Esophagus squamous epithelium (tissue), 5 donors: ENCODE measurements around the gene ZNF543. TPM values are rescaled to one million over a fixed set of nuclear protein-coding genes. Genes with fewer than 3 reads are reported as not detected.

Experiments used
- DNase-seq: peaks from one replicate; lab custom pipeline; 2025; lab: John Stamatoyannopoulos, UW
- H3K27ac ChIP-seq, 4 donors: fragments of 200-600 bp; sonication (generic); one replicate each; pipeline ENCODE4 v1.5.1; 2016 to 2019; ENCODE audit warnings: mild to moderate bottlenecking in 1 of 4
- H3K27me3 ChIP-seq, 4 donors: fragments of 200-600 bp; sonication (generic); 1 replicate in 3 of 4; 2 replicates in 1 of 4; pipeline versions ENCODE4 v1.5.1 to v1.6.0; 2017 to 2021; ENCODE audit warnings: antibody characterized with exemption in 1 of 4
- H3K36me3 ChIP-seq, 3 donors: fragments of 200-600 bp; sonication (generic); one replicate each; pipeline ENCODE4 v1.5.1; 2016 to 2019
- H3K4me1 ChIP-seq, 3 donors: fragments of 200-600 bp; sonication (generic); one replicate each; pipeline ENCODE4 v1.5.1; 2017 to 2019
- H3K4me3 ChIP-seq, 4 donors: fragments of 200-600 bp; sonication (generic); 1 replicate in 3 of 4; 2 replicates in 1 of 4; pipeline ENCODE4 v1.5.1; 2016 to 2019; ENCODE audit warnings: mild to moderate bottlenecking in 2 of 4, moderate library complexity in 1 of 4
- H3K9me3 ChIP-seq, 3 donors: fragments of 200-600 bp; sonication (generic); one replicate each; pipeline ENCODE4 v1.5.1; 2016 to 2019
- POLR2A ChIP-seq, 4 donors: fragments of 450-650 bp; IDR thresholded peaks; one replicate each; pipeline ENCODE4 v1.6.1; 2017; ENCODE audit warnings: antibody characterized with exemption in 4 of 4, mild to moderate bottlenecking in 4 of 4, moderate library complexity in 3 of 4
- WGBS, 2 donors: methylation state at CpG; one replicate each; pipeline ENCODE4 v1.1.5; 2018; 5-methylcytosine and 5-hydroxymethylcytosine counted together
- intact Hi-C: fragments of 100-400 bp; cut with DNase I; formaldehyde crosslinking; loops from one replicate; pipeline ENCODE4 v1.15.0; 2022
- total RNA-seq, 4 donors: library from RNA; depleted of rRNA; stranded (reverse); fragments of >200 nt; gene quantifications; one replicate each; pipeline ENCODE4 v1.1.0, GENCODE V29; 2016
- TF ChIP-seq, protein P1 (sequence below), 6 experiments: fragments of 450-650 bp in 4 of 6; fragments of 200-600 bp in 2 of 6; sonication (generic) in 2 of 6; IDR thresholded peaks; one replicate each; pipeline ENCODE4 v1.5.1; 2016 to 2019; ENCODE audit warnings: antibody characterized with exemption in 6 of 6, mild to moderate bottlenecking in 4 of 6, moderate library complexity in 4 of 6
- donor health status: DM: yes; HTN: yes; CAD: no.

ZNF543 gene
- total RNA-seq, 4 donors from 2014 or later, result 4.7 to 10.1 (median 8.4) TPM

DNA sequence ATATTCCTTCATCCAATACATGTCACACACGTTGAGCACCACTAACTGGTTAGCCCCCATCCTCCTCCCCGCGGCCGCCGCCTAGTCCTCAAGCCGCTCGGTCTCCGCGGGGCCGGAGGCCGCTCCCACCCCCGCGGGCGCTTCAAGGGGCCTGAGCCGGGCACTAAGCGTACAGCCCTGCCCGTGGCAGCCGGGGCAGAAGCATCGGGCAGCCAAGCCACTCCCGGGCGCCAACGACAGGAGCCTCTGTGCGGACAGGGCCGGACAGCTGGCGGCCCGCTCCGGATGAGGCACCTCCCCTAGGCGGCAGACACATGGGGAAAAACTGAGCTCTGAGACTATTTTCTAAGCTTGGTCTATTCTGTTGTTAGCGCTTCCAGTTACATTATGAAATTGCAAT lies 2.8 kb upstream of the ZNF543 start:
- Histone ChIP-seq H3K27me3 (peaks cover 0 to 5% (median 0%) of the 10 kb centered on the region in 4 donors), H3K27ac (no peak overlapping the region), H3K36me3 (no peaks in the 10 kb centered on the region), H3K4me1 (peaks cover 0 to 25% (median 12%) of the 10 kb centered on the region in 3 donors), H3K4me3 (peak overlapping the region in 2 of 4 donors; percentile 8 to 23), H3K9me3 (no peaks in the 10 kb centered on the region)
- no peak for DNase-seq
- 17 to 21% methylated on average over 9 to 19 of the region's 29 CpGs for WGBS, 2 donors
- TF ChIP-seq POLR2A (IDR thresholded peaks at IDR 0.05), result no peak
- TF ChIP-seq, protein P1, sequence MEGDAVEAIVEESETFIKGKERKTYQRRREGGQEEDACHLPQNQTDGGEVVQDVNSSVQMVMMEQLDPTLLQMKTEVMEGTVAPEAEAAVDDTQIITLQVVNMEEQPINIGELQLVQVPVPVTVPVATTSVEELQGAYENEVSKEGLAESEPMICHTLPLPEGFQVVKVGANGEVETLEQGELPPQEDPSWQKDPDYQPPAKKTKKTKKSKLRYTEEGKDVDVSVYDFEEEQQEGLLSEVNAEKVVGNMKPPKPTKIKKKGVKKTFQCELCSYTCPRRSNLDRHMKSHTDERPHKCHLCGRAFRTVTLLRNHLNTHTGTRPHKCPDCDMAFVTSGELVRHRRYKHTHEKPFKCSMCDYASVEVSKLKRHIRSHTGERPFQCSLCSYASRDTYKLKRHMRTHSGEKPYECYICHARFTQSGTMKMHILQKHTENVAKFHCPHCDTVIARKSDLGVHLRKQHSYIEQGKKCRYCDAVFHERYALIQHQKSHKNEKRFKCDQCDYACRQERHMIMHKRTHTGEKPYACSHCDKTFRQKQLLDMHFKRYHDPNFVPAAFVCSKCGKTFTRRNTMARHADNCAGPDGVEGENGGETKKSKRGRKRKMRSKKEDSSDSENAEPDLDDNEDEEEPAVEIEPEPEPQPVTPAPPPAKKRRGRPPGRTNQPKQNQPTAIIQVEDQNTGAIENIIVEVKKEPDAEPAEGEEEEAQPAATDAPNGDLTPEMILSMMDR (IDR thresholded peaks at IDR 0.05), result no peak
- intact Hi-C loops, result no loop called here

DNA sequence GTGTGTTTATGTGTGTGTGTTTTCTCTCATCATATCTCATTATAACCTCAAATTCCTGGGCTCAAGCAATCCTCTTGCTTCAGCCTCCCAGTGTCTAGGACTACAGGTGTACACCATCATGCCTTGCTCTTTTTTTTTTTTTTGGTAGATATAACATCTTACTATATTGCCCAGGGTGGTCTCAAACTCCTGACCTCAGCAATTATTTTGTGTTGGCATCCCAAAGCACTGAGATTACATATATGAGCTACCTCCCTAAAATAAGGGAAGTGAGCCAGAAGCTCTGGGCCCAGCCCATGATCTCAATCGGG lies 448 bp upstream of the ZNF543 start:
- peaks cover 0 to 22% (median 1%) of the 10 kb centered on the region in 3 donors for H3K36me3 ChIP-seq
- no peaks in the 10 kb centered on the region for H3K9me3 ChIP-seq
- no peak for DNase-seq
- 0 to 11% methylated on average over 1 of the region's 1 CpG for WGBS, 2 donors
- H3K27me3 ChIP-seq, result peaks cover 0 to 5% (median 0%) of the 10 kb centered on the region in 4 donors
- H3K27ac ChIP-seq, result peak overlapping the region; percentile 89 to 94 (median 92)
- intact Hi-C loops, result no loop called here
- H3K4me3 ChIP-seq, result peak overlapping the region; percentile 61 to 93 (median 76)
- H3K4me1 ChIP-seq, result peaks cover 0 to 30% (median 12%) of the 10 kb centered on the region in 3 donors
- TF ChIP-seq, protein P1 (IDR thresholded peaks at IDR 0.05), result no peak
- TF ChIP-seq POLR2A (IDR thresholded peaks at IDR 0.05), result no peak

DNA sequence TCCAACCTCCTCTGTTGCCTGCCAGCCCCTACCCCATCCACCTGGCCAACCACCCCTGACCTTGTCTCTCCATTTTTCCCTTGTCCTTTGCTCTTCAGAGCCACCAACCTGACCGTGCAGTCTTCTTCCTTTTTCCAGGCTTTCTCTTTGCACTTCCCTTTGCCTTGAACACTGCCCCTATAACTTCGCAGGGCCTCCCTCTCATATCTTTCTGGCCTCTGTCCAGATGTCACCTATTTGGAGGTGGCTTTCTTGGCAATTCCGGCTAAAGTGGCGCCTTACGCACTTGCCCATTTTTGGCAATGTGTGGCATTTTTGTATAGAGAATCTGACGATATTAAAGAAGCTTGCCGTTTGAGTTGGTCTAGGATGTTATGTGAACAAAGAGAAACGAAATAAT lies 844 bp downstream of the ZNF543 start:
- Histone ChIP-seq H3K27ac (peak overlapping the region; percentile 89 to 94 (median 92)), H3K27me3 (peaks cover 0 to 5% (median 0%) of the 10 kb centered on the region in 4 donors), H3K4me1 (peaks cover 0 to 30% (median 12%) of the 10 kb centered on the region in 3 donors), H3K4me3 (peak overlapping the region; percentile 61 to 93 (median 76)), H3K9me3 (no peaks in the 10 kb centered on the region), H3K36me3 (peaks cover 0 to 34% (median 14%) of the 10 kb centered on the region in 3 donors)
- DNase-seq, result no peak
- TF ChIP-seq, protein P1 (IDR thresholded peaks at IDR 0.05), result no peak
- no peak for TF ChIP-seq POLR2A (IDR thresholded peaks at IDR 0.05)
- 19 to 27% methylated on average over 8 of the region's 8 CpGs for WGBS, 2 donors
- intact Hi-C loops, result no loop called here

DNA sequence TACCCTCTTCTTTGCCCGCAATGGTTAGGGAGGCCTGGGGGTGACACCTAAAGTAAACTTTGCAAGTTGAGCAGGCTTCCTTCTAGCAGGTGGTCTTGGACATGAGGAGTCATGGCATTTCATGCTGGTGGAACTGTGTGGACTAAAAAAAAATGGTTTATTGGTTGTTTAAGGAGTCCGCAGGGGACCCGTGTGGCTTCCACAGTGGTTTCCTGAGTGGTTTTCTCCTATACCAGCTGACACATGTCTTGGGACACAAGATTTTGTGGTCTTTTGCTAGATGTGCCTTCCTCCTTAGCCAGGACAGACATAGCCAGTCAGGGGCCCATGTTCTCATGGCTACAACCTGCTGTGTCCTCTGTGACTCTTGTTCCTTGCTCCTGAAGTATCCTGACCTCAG lies 1.5 kb downstream of the ZNF543 start:
- Histone ChIP-seq H3K27me3 (peaks cover 0 to 5% (median 0%) of the 10 kb centered on the region in 4 donors), H3K4me3 (peak overlapping the region in 2 of 4 donors; percentile 61 to 93), H3K9me3 (no peaks in the 10 kb centered on the region), H3K36me3 (peaks cover 0 to 41% (median 21%) of the 10 kb centered on the region in 3 donors), H3K27ac (peak overlapping the region in 2 of 4 donors; percentile 89 to 91), H3K4me1 (peaks cover 0 to 30% (median 12%) of the 10 kb centered on the region in 3 donors)
- intact Hi-C loops, result no loop called here
- no peak for DNase-seq
- TF ChIP-seq, protein P1 (IDR thresholded peaks at IDR 0.05), result no peak
- TF ChIP-seq POLR2A (IDR thresholded peaks at IDR 0.05), result no peak
- whole genome bisulfite sequencing, 2 donors, result 63 to 65% methylated on average over 3 of the region's 3 CpGs

DNA sequence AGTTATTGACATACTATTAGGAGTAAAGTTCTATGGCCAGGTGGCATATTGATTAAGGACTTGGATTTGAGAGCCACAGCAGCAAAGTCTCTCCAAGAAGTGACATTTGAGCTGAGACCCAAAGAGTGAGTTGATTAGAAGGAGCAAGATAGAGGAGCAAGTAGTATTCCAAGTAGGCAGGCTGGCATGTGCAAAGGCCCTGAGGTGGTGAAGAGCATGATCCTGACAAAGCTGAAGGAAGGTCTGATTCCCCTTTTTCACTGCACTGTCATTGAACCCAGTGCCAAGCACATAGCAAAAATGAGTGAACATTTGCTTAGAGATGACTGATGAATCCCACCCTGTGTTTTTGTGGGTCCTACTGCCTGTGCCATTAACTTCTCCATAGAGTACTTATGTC lies 4.7 kb downstream of the ZNF543 start:
- no peak overlapping the region for H3K27ac ChIP-seq

More for the DNA sequence above, 4.7 kb downstream of the ZNF543 start:
- no peak for DNase-seq
- peaks cover 0 to 24% (median 12%) of the 10 kb centered on the region in 3 donors for H3K4me1 ChIP-seq
- H3K4me3 ChIP-seq, result no peak overlapping the region
- H3K36me3 ChIP-seq, result peaks cover 18 to 73% (median 45%) of the 10 kb centered on the region in 3 donors
- H3K9me3 ChIP-seq, result peaks cover 0 to 19% (median 12%) of the 10 kb centered on the region in 3 donors
- H3K27me3 ChIP-seq, result no peaks in the 10 kb centered on the region
- intact Hi-C loops, result no loop called here
- TF ChIP-seq POLR2A (IDR thresholded peaks at IDR 0.05), result no peak
- TF ChIP-seq, protein P1 (IDR thresholded peaks at IDR 0.05), result no peak
